ENCODE results near the gene RFTN1. TPM values are rescaled to one million over a fixed set of nuclear protein-coding genes. Genes with fewer than 3 reads are reported as not detected.

Gene RFTN1
- total and polyA plus RNA-seq, 2 of the 8 experiments (the other 6 are each of a cell fraction or from before 2014, with no cell fraction given) = 4.6 to 6.7 TPM

DNA sequence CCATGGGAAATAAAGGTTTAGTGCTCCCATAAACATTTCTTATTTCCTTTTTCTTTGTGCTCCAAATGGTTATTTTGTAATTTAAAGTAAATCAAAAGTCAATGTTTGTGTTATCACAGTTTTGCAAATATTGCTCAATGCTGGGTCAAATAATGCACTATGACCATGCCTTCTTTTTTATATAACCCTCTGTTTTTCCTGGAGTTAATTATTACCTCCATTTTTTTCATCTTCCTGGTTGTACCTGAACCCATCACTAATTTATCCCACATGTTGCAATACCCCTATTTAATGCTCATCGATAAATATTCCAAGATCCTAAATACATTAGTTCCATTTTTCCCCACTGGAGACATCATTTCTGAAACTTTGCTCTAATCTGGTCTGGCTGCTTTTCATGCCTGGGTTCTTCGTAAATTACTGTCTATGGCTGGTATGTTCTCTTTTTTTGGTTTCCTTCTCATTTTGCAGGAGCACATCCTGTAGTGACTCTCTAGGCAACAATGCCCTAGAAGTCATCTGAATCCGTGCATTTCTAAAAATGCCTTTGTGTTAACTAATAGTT lies 182.1 kb downstream of the RFTN1 start:
- H3K79me1 ChIP-seq (ENCODE audit: low read depth, low read length) = 0 out of 2 replicates have a peak, but pooled peaks cover 2% of the 10 kb centered on the region
- H2AFZ ChIP-seq (ENCODE audit: low read length) = no peak overlapping the region
- ChIA-PET POLR2A (ENCODE audit: partially characterized antibody) (no interaction called here), CTCF (ENCODE audit: partially characterized antibody) (no interaction called here)
- no peak overlapping the region for H3K27ac ChIP-seq (ENCODE audit: low read depth, low read length)
- H3K9me3 ChIP-seq (ENCODE audit: insufficient read depth in 2 of 2, low read depth in 1 of 2, low read length in 1 of 2) = peaks cover 0 to 4% of the 10 kb centered on the region in 2 experiments; a peak in 2 of 4 replicates
- H4K5ac ChIP-seq (ENCODE audit: insufficient read length, low read depth, low read length) = no peak overlapping the region
- peaks cover 0 to 7% (median 3%) of the 10 kb centered on the region in 4 experiments; a peak in 4 of 8 replicates for H3K36me3 ChIP-seq (ENCODE audit: control insufficient read depth in 2 of 4, insufficient read depth in 4 of 4, low read length in 3 of 4)
- H3K4me1 ChIP-seq (replicated peaks in 1 of 4; ENCODE audit: control insufficient read depth in 3 of 4, insufficient read depth in 4 of 4, low read length in 3 of 4) = peaks cover 0 to 9% (median 3%) of the 10 kb centered on the region in 4 experiments; a peak in 4 of 7 replicates
- H3K14ac ChIP-seq (ENCODE audit: insufficient read length) = no peak overlapping the region
- no peak overlapping the region for H3K23ac ChIP-seq (ENCODE audit: insufficient read length)
- 95% methylated on average over 3 of the region's 3 CpGs; no CpG with 5 or more reads in 1 of the 2 experiments for WGBS, 2 experiments (ENCODE audit: extremely low coverage in 1 of 2, insufficient coverage in 1 of 2, insufficient read length in 1 of 2, insufficient replicate concordance in 2 of 2, low coverage in 1 of 2, low lambda C conversion rate in 2 of 2, missing lambda C conversion rate in 1 of 2)
- no peak overlapping the region for H2BK5ac ChIP-seq (ENCODE audit: low read depth, low read length)
- no peak overlapping the region for H4K8ac ChIP-seq (ENCODE audit: extremely low read depth, insufficient read depth, low read length)
- no peaks in the 10 kb centered on the region for H4K20me1 ChIP-seq (replicated peaks in 1 of 2; ENCODE audit: control insufficient read depth in 1 of 2, insufficient read depth in 2 of 2, low read length in 2 of 2)
- no peak overlapping the region for H4K91ac ChIP-seq (replicated peaks; ENCODE audit: insufficient read length, low read length)
- H3K56ac ChIP-seq (replicated peaks; ENCODE audit: insufficient read length, low read depth, low read length) = no peak overlapping the region
- no peaks in the 10 kb centered on the region for H3K79me2 ChIP-seq (ENCODE audit: control insufficient read depth in 1 of 2, insufficient read depth in 2 of 2, low read length in 2 of 2)
- TF ChIP-seq KDM1A (IDR thresholded peaks at IDR 0.05; ENCODE audit: borderline replicate concordance, low read length) (peak; percentile 79), KDM4A (IDR thresholded peaks at IDR 0.05; ENCODE audit: low read depth, low read length, severe bottlenecking) (no peak)
- H2BK12ac ChIP-seq (ENCODE audit: low read depth, low read length) = no peak overlapping the region
- H3K9ac ChIP-seq (replicated peaks in 1 of 4; ENCODE audit: extremely low read depth in 1 of 4, low read depth in 3 of 4, low read length in 3 of 4) = no peak overlapping the region
- no peak for DNase-seq (ENCODE audit: low read depth in 1 of 2, low spot score in 2 of 2)
- no peak overlapping the region for H2BK15ac ChIP-seq (ENCODE audit: low read length)
- H2BK20ac ChIP-seq (ENCODE audit: low read length) = no peak overlapping the region
- H3K4ac ChIP-seq (replicated peaks; ENCODE audit: insufficient read length, low read depth, low read length) = no peak overlapping the region
- no peak overlapping the region for H2AK5ac ChIP-seq (ENCODE audit: low read depth, low read length)
- H3K23me2 ChIP-seq (ENCODE audit: low read depth, low read length) = no peaks in the 10 kb centered on the region
- no peak overlapping the region for H2BK120ac ChIP-seq (replicated peaks; ENCODE audit: low read depth, low read length)
- H3K27me3 ChIP-seq (replicated peaks in 1 of 4; ENCODE audit: control insufficient read depth in 3 of 4, extremely low read depth in 1 of 4, insufficient read depth in 3 of 4, low read length in 3 of 4) = no peaks in the 10 kb centered on the region
- no peak for FAIRE-seq
- no peak overlapping the region for H3K4me2 ChIP-seq (ENCODE audit: insufficient read depth in 1 of 2, low read depth in 2 of 2, low read length in 2 of 2)
- H3K18ac ChIP-seq (ENCODE audit: extremely low read depth, low read length) = no peak overlapping the region
- no peak overlapping the region for H3K4me3 ChIP-seq (ENCODE audit: extremely low read depth in 1 of 4, insufficient read depth in 2 of 4, low read depth in 3 of 4, low read length in 4 of 4)

Measured in H1 (cell line).